Omental fat pad (tissue), 4 donors: ENCODE data around the gene RASSF5. TPM values are rescaled to one million over a fixed set of nuclear protein-coding genes. Genes with fewer than 3 reads are reported as not detected.

Source experiments
- ATAC-seq: fragments of 150-250 bp; one replicate; pipeline ENCODE4 v1.9.1; 2016; ENCODE audit warnings: mild to moderate bottlenecking, moderate library complexity; ENCODE audit not compliant: low FRiP score
- DNase-seq: peaks from one replicate; pipeline ENCODE4 v3.0.0-alpha.2; 2019; ENCODE audit warnings: low spot score
- CTCF ChIP-seq, 3 donors: fragments of 450-650 bp; IDR thresholded peaks; one replicate each; pipeline ENCODE4 v1.5.1; 2016 to 2017; ENCODE audit warnings: antibody characterized with exemption in 3 of 3, mild to moderate bottlenecking in 3 of 3, moderate library complexity in 2 of 3
- total RNA-seq, 4 donors: library from RNA; depleted of rRNA; stranded (reverse); fragments of >200 nt; gene quantifications; one replicate each; pipeline ENCODE4 v1.1.0, GENCODE V29; 2016

RASSF5 gene
- total RNA-seq, 4 donors from 2014 or later, result 9.7 to 16.1 (median 10.8) TPM

- ATAC-seq (no peak), DNase-seq (no peak)
- no peak for TF ChIP-seq CTCF (IDR thresholded peaks at IDR 0.05)
Observed at GRCh38 chr1:206573762-206574161, 66.4 kb downstream of the RASSF5 start.

DNA sequence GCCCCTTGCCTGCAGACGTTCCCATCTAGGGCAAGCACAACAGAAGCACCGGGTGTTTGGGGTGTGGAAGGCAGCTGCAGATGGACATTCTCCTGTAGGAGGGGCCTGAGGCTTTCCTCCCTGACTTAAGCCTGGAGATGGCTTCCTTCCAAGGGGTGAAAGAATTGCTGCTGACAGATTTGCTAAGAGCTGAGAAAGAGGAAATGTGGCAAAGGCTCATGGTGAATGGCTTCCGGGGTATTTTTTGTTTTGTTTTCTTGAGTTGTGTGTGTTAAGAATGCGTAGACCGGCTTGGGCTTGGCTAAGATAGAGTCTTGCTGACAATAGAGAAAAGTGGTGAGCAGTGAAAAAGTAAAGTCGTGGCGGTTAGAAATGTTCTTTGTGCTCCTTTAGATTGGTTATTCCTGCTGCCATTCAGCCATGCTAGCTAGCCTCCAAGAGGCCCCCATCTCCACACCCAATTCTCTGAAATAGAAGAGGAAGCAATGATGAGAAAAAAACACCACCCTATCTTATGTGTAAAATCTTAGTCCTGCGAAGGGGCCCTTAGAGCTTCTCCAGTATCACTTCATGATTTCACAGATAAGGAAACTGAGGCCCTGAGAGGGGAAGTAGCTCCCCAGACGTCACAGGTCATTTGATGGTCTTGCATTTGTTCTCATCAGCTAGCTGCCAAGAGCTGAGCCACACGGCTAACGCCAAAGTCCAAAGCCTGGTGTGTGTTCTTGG lies 68.0 kb downstream of the RASSF5 start:
- DNase-seq (no peak), ATAC-seq (no peak)
- TF ChIP-seq CTCF (IDR thresholded peaks at IDR 0.05), result no peak

DNA sequence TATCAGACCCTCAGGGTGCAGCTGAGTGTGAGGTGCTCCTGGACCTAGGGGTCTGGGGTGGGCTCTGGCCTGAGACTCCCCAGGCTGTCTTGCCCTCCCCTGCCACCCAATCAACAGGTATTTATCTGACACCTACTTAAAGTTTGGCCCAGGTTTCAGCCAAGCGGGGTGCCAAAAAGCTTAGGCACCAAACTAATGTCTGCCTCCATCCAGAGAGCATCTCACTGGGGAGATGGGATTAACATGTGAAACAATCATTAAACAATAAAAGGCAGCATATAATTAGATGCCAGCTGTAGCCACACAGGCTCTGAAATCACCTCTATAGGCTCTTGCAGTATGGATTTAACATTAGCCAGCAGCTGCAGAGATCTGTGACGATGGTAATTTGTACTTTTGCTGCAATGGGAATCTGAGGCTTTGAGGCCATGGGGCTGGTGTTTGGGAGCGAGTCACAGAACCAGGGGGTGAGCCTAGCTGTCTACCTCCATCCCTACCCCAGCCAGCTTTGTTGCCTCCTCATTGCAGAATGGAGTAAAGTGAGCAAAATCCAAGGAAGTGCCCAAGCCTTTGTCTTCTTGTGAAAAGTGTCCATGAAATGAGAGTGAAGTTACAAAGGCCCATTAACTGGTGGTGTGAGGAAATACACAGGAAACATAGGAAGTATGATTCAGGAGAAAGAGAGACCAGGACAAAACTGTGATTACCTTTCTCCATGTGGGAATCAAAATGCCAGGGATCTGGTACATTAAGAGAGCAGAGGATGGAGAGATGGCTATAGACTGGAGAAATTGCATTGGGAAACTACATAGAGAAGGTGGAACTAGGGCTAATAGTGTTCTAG lies 68.8 kb downstream of the RASSF5 start:
- no peak for ATAC-seq
- TF ChIP-seq CTCF (IDR thresholded peaks at IDR 0.05), result no peak
- DNase-seq, result no peak

- no peak for TF ChIP-seq CTCF (IDR thresholded peaks at IDR 0.05)
- ATAC-seq (no peak), DNase-seq (no peak)
Observed at GRCh38 chr1:206577626-206578025, 70.3 kb downstream of the RASSF5 start.

GRCh38 chr1:206578068-206578977 lies 71.0 kb downstream of the RASSF5 start:
- no peak for TF ChIP-seq CTCF (IDR thresholded peaks at IDR 0.05)
- ATAC-seq (no peak), DNase-seq (no peak)

DNA sequence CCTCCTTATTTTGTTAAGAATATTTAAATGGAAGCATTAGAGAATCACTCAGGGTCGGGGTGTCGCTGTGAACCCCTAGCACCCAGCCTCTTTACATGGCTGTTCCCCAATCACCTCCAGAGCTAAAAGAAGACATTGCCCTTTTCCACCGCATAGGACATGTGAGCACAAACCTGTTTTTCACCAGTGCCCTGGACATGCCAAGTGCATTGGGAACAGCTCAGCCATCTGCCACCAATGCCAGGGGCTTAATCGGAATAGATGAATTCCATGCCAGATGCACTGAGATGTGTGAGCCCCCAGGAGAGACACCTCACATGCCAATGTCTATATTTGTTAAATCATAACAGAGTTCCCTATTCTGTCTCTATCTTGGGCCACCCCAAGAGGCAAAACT lies 71.6 kb downstream of the RASSF5 start:
- ATAC-seq (no peak), DNase-seq (no peak)
- no peak for TF ChIP-seq CTCF (IDR thresholded peaks at IDR 0.05)
